Measurements from ENCODE around the gene CORIN.

CORIN gene

DNA sequence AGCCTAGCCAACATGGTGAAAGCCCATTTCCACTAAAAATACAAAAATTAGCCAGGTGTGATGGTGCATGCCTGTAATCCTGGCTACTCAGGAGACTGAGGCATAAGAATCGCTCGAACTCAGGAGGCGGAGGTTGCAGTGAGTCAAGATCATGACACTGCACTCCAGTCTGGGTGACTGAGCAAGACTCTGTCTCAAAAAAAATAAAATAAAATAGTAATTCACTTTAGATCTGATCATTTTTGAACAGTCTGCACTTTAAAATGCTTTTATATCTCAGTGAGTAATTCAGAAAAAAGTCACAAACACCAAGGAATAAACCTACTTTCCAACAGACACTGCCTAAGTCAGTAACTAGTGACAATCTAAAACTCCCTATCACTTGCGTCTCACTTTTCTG, 25.6 kb upstream of the CORIN start:
- no peaks in the 10 kb centered on the region for H3K4me1 ChIP-seq (ENCODE audit: control extremely low read depth in 1 of 4, control insufficient read depth in 4 of 4, insufficient read depth in 4 of 4, low read length in 3 of 4)
- H3K27me3 ChIP-seq (replicated peaks in 2 of 5; ENCODE audit: control insufficient read depth in 4 of 5, insufficient read depth in 5 of 5, low read length in 4 of 5): no peaks in the 10 kb centered on the region
- no peak for DNase-seq
- WGBS (ENCODE audit: insufficient coverage): 86% methylated on average over 4 of the region's 4 CpGs
- CTCF ChIA-PET: no interaction called here
- no peak overlapping the region for H3K4me3 ChIP-seq (ENCODE audit: control insufficient read depth in 1 of 7, extremely low read depth in 1 of 7, insufficient read depth in 4 of 7, low read depth in 2 of 7, low read length in 6 of 7)
- POLR2A ChIA-PET: no interaction called here
- H3K36me3 ChIP-seq (ENCODE audit: control insufficient read depth in 4 of 4, insufficient read depth in 4 of 4, low read length in 3 of 4): peaks cover 3 to 18% (median 12%) of the 10 kb centered on the region in 4 experiments
- peaks cover 0 to 2% (median 0%) of the 10 kb centered on the region in 5 experiments for H3K9me3 ChIP-seq (ENCODE audit: control extremely low read depth in 1 of 5, control insufficient read depth in 4 of 5, insufficient read depth in 2 of 5, low read depth in 1 of 5, low read length in 4 of 5)
- no peak overlapping the region for H3K27ac ChIP-seq (ENCODE audit: insufficient read depth in 1 of 2, low read depth in 1 of 2, low read length in 2 of 2, poor library complexity in 1 of 2, severe bottlenecking in 2 of 2)

DNA sequence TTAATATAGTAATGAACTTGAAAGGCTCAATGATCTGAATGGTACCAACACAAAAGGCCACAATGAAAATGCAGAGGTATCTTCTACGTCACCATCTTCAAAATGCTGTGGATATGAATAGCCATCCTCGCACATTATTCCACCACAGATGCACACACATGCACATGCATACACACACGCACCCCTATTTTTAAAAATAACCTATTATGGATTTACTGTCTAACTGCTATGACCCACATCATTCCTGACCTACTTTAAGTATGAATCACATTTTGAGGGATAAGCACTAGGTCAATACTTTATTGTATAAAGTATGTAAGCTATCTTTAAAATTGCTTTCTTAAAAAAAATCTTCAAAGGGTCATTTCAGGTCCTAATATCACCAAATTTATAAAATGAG, 24.4 kb upstream of the CORIN start:
- no peaks in the 10 kb centered on the region for H3K4me1 ChIP-seq (ENCODE audit: control extremely low read depth in 1 of 4, control insufficient read depth in 4 of 4, insufficient read depth in 4 of 4, low read length in 3 of 4)
- CTCF ChIA-PET: no interaction called here
- H3K27me3 ChIP-seq (replicated peaks in 2 of 5; ENCODE audit: control insufficient read depth in 4 of 5, insufficient read depth in 5 of 5, low read length in 4 of 5): no peaks in the 10 kb centered on the region
- POLR2A ChIA-PET: no interaction called here
- WGBS (ENCODE audit: insufficient coverage): 100% methylated on average over 2 of the region's 3 CpGs
- H3K9me3 ChIP-seq (ENCODE audit: control extremely low read depth in 1 of 5, control insufficient read depth in 4 of 5, insufficient read depth in 2 of 5, low read depth in 1 of 5, low read length in 4 of 5): no peaks in the 10 kb centered on the region
- H3K27ac ChIP-seq (ENCODE audit: insufficient read depth in 1 of 2, low read depth in 1 of 2, low read length in 2 of 2, poor library complexity in 1 of 2, severe bottlenecking in 2 of 2): no peak overlapping the region
- no peak for DNase-seq
- H3K36me3 ChIP-seq (ENCODE audit: control insufficient read depth in 4 of 4, insufficient read depth in 4 of 4, low read length in 3 of 4): peaks cover 3 to 17% (median 12%) of the 10 kb centered on the region in 4 experiments
- no peak overlapping the region for H3K4me3 ChIP-seq (ENCODE audit: control insufficient read depth in 1 of 7, extremely low read depth in 1 of 7, insufficient read depth in 4 of 7, low read depth in 2 of 7, low read length in 6 of 7)

DNA sequence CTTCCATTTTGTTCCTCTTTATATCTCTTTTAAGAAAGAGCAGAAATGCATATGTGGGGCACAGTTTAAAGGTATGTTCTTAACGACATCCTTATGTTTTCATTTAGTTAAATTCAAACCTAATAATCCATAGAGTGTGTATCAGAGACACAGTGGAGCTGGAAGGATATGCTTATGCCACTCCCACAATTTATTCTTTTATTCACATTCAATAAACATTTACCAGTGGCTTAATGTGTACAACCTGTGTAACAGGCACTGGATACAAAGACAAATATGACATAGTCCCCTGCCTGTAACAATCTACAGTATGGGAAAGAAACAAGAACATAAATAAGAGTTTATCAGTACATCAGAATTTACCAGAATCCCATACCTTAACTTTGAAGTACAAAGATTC, 22.4 kb upstream of the CORIN start:
- ChIA-PET CTCF (no interaction called here), POLR2A (no interaction called here)
- no peak overlapping the region for H3K27ac ChIP-seq (ENCODE audit: insufficient read depth in 1 of 2, low read depth in 1 of 2, low read length in 2 of 2, poor library complexity in 1 of 2, severe bottlenecking in 2 of 2)

DNA sequence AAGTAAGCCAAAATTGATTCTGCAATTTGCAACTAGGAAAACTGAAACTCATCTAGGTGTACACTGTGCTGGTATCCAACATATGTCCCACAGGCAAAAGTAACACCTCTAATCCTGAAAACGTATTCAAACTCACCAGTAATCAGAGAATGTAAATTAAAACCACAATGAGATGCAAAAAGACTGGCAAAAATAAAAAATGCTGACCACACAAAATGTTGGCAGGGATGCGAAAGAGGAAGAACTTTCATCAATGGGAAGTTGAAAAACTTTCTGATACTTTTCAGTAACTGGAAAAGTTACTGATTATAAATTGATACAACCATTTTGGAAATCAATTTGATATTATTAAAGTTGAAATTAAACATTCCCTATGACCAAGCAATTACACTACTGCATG, 20.1 kb upstream of the CORIN start:
- peaks cover 7 to 15% (median 12%) of the 10 kb centered on the region in 4 experiments for H3K36me3 ChIP-seq (ENCODE audit: control insufficient read depth in 4 of 4, insufficient read depth in 4 of 4, low read length in 3 of 4)
- DNase-seq: peak in 1 of 3 donors; percentile 6
- WGBS (ENCODE audit: insufficient coverage): 73% methylated on average over 2 of the region's 2 CpGs
- no peaks in the 10 kb centered on the region for H3K4me1 ChIP-seq (ENCODE audit: control extremely low read depth in 1 of 4, control insufficient read depth in 4 of 4, insufficient read depth in 4 of 4, low read length in 3 of 4)
- H3K4me3 ChIP-seq (ENCODE audit: control insufficient read depth in 1 of 7, extremely low read depth in 1 of 7, insufficient read depth in 4 of 7, low read depth in 2 of 7, low read length in 6 of 7): no peak overlapping the region
- H3K9me3 ChIP-seq (ENCODE audit: control extremely low read depth in 1 of 5, control insufficient read depth in 4 of 5, insufficient read depth in 2 of 5, low read depth in 1 of 5, low read length in 4 of 5): no peaks in the 10 kb centered on the region
- POLR2A ChIA-PET: no interaction called here
- H3K27ac ChIP-seq (ENCODE audit: insufficient read depth in 1 of 2, low read depth in 1 of 2, low read length in 2 of 2, poor library complexity in 1 of 2, severe bottlenecking in 2 of 2): no peak overlapping the region
- CTCF ChIA-PET: no interaction called here
- no peaks in the 10 kb centered on the region for H3K27me3 ChIP-seq (replicated peaks in 2 of 5; ENCODE audit: control insufficient read depth in 4 of 5, insufficient read depth in 5 of 5, low read length in 4 of 5)

More for the DNA sequence above, 22.4 kb upstream of the CORIN start:
- H3K4me1 ChIP-seq (ENCODE audit: control extremely low read depth in 1 of 4, control insufficient read depth in 4 of 4, insufficient read depth in 4 of 4, low read length in 3 of 4): no peaks in the 10 kb centered on the region
- no peak overlapping the region for H3K4me3 ChIP-seq (ENCODE audit: control insufficient read depth in 1 of 7, extremely low read depth in 1 of 7, insufficient read depth in 4 of 7, low read depth in 2 of 7, low read length in 6 of 7)
- no peak for DNase-seq
- no peaks in the 10 kb centered on the region for H3K27me3 ChIP-seq (replicated peaks in 2 of 5; ENCODE audit: control insufficient read depth in 4 of 5, insufficient read depth in 5 of 5, low read length in 4 of 5)
- no CpG with 5 or more reads among the region's 1 CpG for WGBS (ENCODE audit: insufficient coverage)
- peaks cover 3 to 12% (median 5%) of the 10 kb centered on the region in 4 experiments for H3K36me3 ChIP-seq (ENCODE audit: control insufficient read depth in 4 of 4, insufficient read depth in 4 of 4, low read length in 3 of 4)
- H3K9me3 ChIP-seq (ENCODE audit: control extremely low read depth in 1 of 5, control insufficient read depth in 4 of 5, insufficient read depth in 2 of 5, low read depth in 1 of 5, low read length in 4 of 5): no peaks in the 10 kb centered on the region

DNA sequence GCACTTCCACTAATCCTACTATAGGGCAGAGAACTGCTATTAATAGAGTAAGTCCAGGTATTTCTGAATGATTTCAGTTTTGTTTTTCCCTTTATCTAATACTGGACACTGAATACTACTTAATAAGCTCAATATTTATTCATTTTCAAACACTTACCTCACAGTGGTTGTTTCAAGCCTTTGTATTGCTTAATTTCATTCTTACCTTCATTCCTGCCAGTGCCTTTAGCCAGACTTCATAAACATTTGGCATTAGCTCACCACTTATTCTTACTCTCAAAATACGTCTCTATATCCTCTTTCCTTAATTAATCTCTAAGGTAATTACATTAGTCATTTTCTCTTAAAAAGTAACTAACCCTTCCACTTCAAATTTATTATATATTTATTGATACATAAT, 18.8 kb upstream of the CORIN start:
- no peaks in the 10 kb centered on the region for H3K9me3 ChIP-seq (ENCODE audit: control extremely low read depth in 1 of 5, control insufficient read depth in 4 of 5, insufficient read depth in 2 of 5, low read depth in 1 of 5, low read length in 4 of 5)
- no peak overlapping the region for H3K27ac ChIP-seq (ENCODE audit: insufficient read depth in 1 of 2, low read depth in 1 of 2, low read length in 2 of 2, poor library complexity in 1 of 2, severe bottlenecking in 2 of 2)
- no peak overlapping the region for H3K4me3 ChIP-seq (ENCODE audit: control insufficient read depth in 1 of 7, extremely low read depth in 1 of 7, insufficient read depth in 4 of 7, low read depth in 2 of 7, low read length in 6 of 7)
- DNase-seq: no peak
- ChIA-PET CTCF (interaction anchor here (0.8 to 1.4 kb wide), 2 partner anchors 9 to 17 kb away, joined by 3 to 4 read pairs; no protein-coding TSS in a partner anchor), POLR2A (no interaction called here)
- H3K36me3 ChIP-seq (ENCODE audit: control insufficient read depth in 4 of 4, insufficient read depth in 4 of 4, low read length in 3 of 4): peaks cover 7 to 16% (median 13%) of the 10 kb centered on the region in 4 experiments
- H3K27me3 ChIP-seq (replicated peaks in 2 of 5; ENCODE audit: control insufficient read depth in 4 of 5, insufficient read depth in 5 of 5, low read length in 4 of 5): no peaks in the 10 kb centered on the region
- H3K4me1 ChIP-seq (ENCODE audit: control extremely low read depth in 1 of 4, control insufficient read depth in 4 of 4, insufficient read depth in 4 of 4, low read length in 3 of 4): no peaks in the 10 kb centered on the region
- WGBS (ENCODE audit: insufficient coverage): no CpG with 5 or more reads among the region's 1 CpG

DNA sequence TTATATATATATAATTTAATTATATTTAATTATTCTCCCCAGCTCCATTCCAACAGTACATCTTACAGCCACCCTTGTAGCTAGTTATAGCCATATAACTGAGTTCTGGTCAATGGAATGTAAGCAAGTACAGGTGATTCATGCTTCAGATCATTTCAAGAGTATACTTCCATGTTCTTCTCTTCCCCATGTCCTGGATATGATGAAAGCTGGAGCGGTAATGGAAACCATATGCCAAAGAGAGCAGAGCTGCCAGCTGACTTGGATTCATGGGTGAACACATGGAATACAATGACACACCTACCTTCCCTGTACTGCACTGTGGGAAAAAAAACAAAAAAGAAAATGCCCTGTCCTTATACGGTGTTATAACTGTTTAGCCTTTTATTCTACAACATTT, 17.5 kb upstream of the CORIN start:
- WGBS (ENCODE audit: insufficient coverage): 100% methylated on average over 1 of the region's 2 CpGs
- no peak overlapping the region for H3K4me3 ChIP-seq (ENCODE audit: control insufficient read depth in 1 of 7, extremely low read depth in 1 of 7, insufficient read depth in 4 of 7, low read depth in 2 of 7, low read length in 6 of 7)
- CTCF ChIA-PET: no interaction called here

DNA sequence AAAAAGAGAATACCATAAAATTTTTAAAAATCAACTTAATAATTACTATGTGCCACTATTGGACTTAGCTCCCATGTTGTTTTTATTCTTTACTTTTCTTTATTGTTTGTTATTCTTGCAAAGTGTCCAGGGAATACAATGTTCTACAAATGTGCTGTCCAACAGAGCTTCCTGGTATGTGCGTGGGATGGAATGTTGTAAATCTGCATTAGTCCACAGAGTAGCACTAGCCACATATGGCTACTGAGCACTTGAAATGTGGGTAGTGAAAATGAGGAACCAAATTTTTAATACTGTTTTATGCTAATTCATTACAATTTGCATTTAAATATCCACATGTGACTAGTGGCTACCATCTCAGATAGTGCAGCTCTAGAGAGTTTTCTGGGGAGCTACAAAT, 14.3 kb upstream of the CORIN start:
- ChIA-PET POLR2A (no interaction called here), CTCF (interaction anchor here (0.9 to 1.5 kb wide), 2 partner anchors 16 to 147 kb away, joined by 3 to 4 read pairs; no protein-coding TSS in a partner anchor)
- no peak for DNase-seq
- no peak overlapping the region for H3K27ac ChIP-seq (ENCODE audit: insufficient read depth in 1 of 2, low read depth in 1 of 2, low read length in 2 of 2, poor library complexity in 1 of 2, severe bottlenecking in 2 of 2)
- WGBS (ENCODE audit: insufficient coverage): no CpG with 5 or more reads among the region's 1 CpG
- no peaks in the 10 kb centered on the region for H3K9me3 ChIP-seq (ENCODE audit: control extremely low read depth in 1 of 5, control insufficient read depth in 4 of 5, insufficient read depth in 2 of 5, low read depth in 1 of 5, low read length in 4 of 5)
- H3K4me1 ChIP-seq (ENCODE audit: control extremely low read depth in 1 of 4, control insufficient read depth in 4 of 4, insufficient read depth in 4 of 4, low read length in 3 of 4): no peaks in the 10 kb centered on the region
- H3K27me3 ChIP-seq (replicated peaks in 2 of 5; ENCODE audit: control insufficient read depth in 4 of 5, insufficient read depth in 5 of 5, low read length in 4 of 5): no peaks in the 10 kb centered on the region
- peaks cover 4 to 24% (median 15%) of the 10 kb centered on the region in 4 experiments for H3K36me3 ChIP-seq (ENCODE audit: control insufficient read depth in 4 of 4, insufficient read depth in 4 of 4, low read length in 3 of 4)
- H3K4me3 ChIP-seq (ENCODE audit: control insufficient read depth in 1 of 7, extremely low read depth in 1 of 7, insufficient read depth in 4 of 7, low read depth in 2 of 7, low read length in 6 of 7): no peak overlapping the region

More for the DNA sequence above, 17.5 kb upstream of the CORIN start:
- Histone ChIP-seq H3K27ac (ENCODE audit: insufficient read depth in 1 of 2, low read depth in 1 of 2, low read length in 2 of 2, poor library complexity in 1 of 2, severe bottlenecking in 2 of 2) (no peak overlapping the region), H3K27me3 (replicated peaks in 2 of 5; ENCODE audit: control insufficient read depth in 4 of 5, insufficient read depth in 5 of 5, low read length in 4 of 5) (no peaks in the 10 kb centered on the region), H3K36me3 (ENCODE audit: control insufficient read depth in 4 of 4, insufficient read depth in 4 of 4, low read length in 3 of 4) (peaks cover 3 to 25% (median 13%) of the 10 kb centered on the region in 4 experiments), H3K9me3 (ENCODE audit: control extremely low read depth in 1 of 5, control insufficient read depth in 4 of 5, insufficient read depth in 2 of 5, low read depth in 1 of 5, low read length in 4 of 5) (no peaks in the 10 kb centered on the region), H3K4me1 (ENCODE audit: control extremely low read depth in 1 of 4, control insufficient read depth in 4 of 4, insufficient read depth in 4 of 4, low read length in 3 of 4) (no peaks in the 10 kb centered on the region)
- POLR2A ChIA-PET: no interaction called here
- DNase-seq: no peak
